ENCODE data around the gene CAPN6. TPM values are rescaled to one million over a fixed set of nuclear protein-coding genes. Genes with fewer than 3 reads are reported as not detected.

The CAPN6 gene
- total RNA-seq, 1 experiment from 2014 or later: not detected

DNA sequence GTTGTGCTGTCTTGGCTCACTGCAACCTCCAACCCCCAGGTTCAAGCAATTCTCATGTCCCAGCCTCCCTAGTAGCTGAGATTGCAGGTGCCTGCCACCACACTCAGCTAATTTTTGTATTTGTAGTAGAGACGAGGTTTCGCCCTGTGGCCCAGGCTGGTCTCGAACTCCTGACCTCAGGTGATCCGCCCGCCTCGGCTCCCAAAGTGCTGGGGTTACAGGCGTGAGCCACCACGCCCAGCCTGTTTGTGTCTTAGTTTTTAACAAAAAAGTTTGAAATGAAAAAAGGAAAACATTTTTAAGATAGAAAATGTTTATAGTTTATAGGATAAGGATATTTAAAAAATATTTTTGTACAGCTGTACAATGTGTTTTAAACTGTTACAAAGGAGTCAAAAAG lies 62.4 kb downstream of the CAPN6 start:
- ChIA-PET POLR2A (ENCODE audit: unreplicated experiment) (no interaction called here), CTCF (no interaction called here)
- Histone ChIP-seq H3K79me2 (ENCODE audit: low read depth) (no peaks in the 10 kb centered on the region), H3K4me3 (no peak overlapping the region), H3F3A (ENCODE audit: insufficient read depth, low read depth) (no peaks in the 10 kb centered on the region), H4K20me1 (ENCODE audit: insufficient read depth) (no peaks in the 10 kb centered on the region), H3K27me3 (ENCODE audit: insufficient read depth, low read depth) (peaks cover 5% of the 10 kb centered on the region; the same call in 1 of the 2 replicates), H3K9me2 (ENCODE audit: insufficient read depth) (no peaks in the 10 kb centered on the region), H3K9me3 (ENCODE audit: insufficient read depth, low read depth) (no peaks in the 10 kb centered on the region), H3K4me1 (replicated peaks; ENCODE audit: insufficient read depth) (no peaks in the 10 kb centered on the region), H3K27ac (no peak overlapping the region), H3K4me2 (no peak overlapping the region), H3K36me3 (ENCODE audit: low read depth) (no peaks in the 10 kb centered on the region), H2AFZ (no peak overlapping the region)
- intact Hi-C loops (cut with micrococcal nuclease; ENCODE audit: unreplicated experiment): no loop called here
- BruUV-seq (replicated peaks): no TSS peak
- TF ChIP-seq EZH2 (IDR thresholded peaks at IDR 0.05; ENCODE audit: low read depth) (no peak), CTCF (conservative IDR thresholded peaks at IDR 0.05) (no peak)
- no peak for DNase-seq

GRCh38 chrX:111200327-111200726 lies 70.0 kb downstream of the CAPN6 start:
- intact Hi-C loops (cut with micrococcal nuclease; ENCODE audit: unreplicated experiment): no loop called here
- H3K27ac ChIP-seq: no peak overlapping the region
- H3F3A ChIP-seq (ENCODE audit: insufficient read depth, low read depth): no peaks in the 10 kb centered on the region
- no peaks in the 10 kb centered on the region for H3K9me2 ChIP-seq (ENCODE audit: insufficient read depth)
- H4K20me1 ChIP-seq (ENCODE audit: insufficient read depth): no peaks in the 10 kb centered on the region
- ChIA-PET POLR2A (ENCODE audit: unreplicated experiment) (no interaction called here), CTCF (no interaction called here)
- no peak overlapping the region for H2AFZ ChIP-seq
- no peak overlapping the region for H3K4me2 ChIP-seq
- H3K4me3 ChIP-seq: no peak overlapping the region
- DNase-seq: no peak
- no peaks in the 10 kb centered on the region for H3K36me3 ChIP-seq (ENCODE audit: low read depth)
- BruUV-seq (replicated peaks): no TSS peak
- H3K27me3 ChIP-seq (ENCODE audit: insufficient read depth, low read depth): peaks cover 6% of the 10 kb centered on the region; the same call in 1 of the 2 replicates
- H3K4me1 ChIP-seq (replicated peaks; ENCODE audit: insufficient read depth): no peaks in the 10 kb centered on the region
- no peaks in the 10 kb centered on the region for H3K9me3 ChIP-seq (ENCODE audit: insufficient read depth, low read depth)
- no peaks in the 10 kb centered on the region for H3K79me2 ChIP-seq (ENCODE audit: low read depth)
- no peak for TF ChIP-seq CTCF (conservative IDR thresholded peaks at IDR 0.05)
- TF ChIP-seq EZH2 (IDR thresholded peaks at IDR 0.05; ENCODE audit: low read depth): no peak

DNA sequence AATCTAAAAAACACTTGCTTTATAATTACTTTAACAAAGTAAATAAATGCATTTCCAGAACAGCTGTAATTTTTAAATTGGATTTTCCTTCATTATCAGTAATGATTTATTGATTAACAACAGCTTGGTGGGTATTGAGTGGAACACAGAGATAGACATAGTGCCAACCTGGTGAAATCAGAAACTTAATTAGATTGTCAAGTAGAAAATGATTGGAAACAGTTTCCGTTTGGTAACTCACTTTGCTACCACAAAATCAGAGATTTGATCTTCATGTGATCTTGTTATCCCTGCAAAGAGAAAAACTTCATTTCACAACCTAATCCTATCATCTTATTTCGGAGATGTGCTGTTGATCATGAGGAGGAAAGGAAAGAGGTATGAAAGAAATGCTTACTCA lies 70.8 kb downstream of the CAPN6 start:
- Histone ChIP-seq H3K9me3 (ENCODE audit: insufficient read depth, low read depth) (no peaks in the 10 kb centered on the region), H3F3A (ENCODE audit: insufficient read depth, low read depth) (no peaks in the 10 kb centered on the region), H4K20me1 (ENCODE audit: insufficient read depth) (no peaks in the 10 kb centered on the region), H3K4me2 (no peak overlapping the region), H3K36me3 (ENCODE audit: low read depth) (no peaks in the 10 kb centered on the region), H3K27ac (no peak overlapping the region), H3K4me3 (no peak overlapping the region), H3K4me1 (replicated peaks; ENCODE audit: insufficient read depth) (no peaks in the 10 kb centered on the region), H3K9me2 (ENCODE audit: insufficient read depth) (no peaks in the 10 kb centered on the region), H3K27me3 (ENCODE audit: insufficient read depth, low read depth) (peaks cover 6% of the 10 kb centered on the region; the same call in 1 of the 2 replicates), H3K79me2 (ENCODE audit: low read depth) (no peaks in the 10 kb centered on the region), H2AFZ (no peak overlapping the region)
- TF ChIP-seq EZH2 (IDR thresholded peaks at IDR 0.05; ENCODE audit: low read depth) (no peak), CTCF (conservative IDR thresholded peaks at IDR 0.05) (no peak)
- no peak for DNase-seq
- ChIA-PET CTCF (no interaction called here), POLR2A (ENCODE audit: unreplicated experiment) (no interaction called here)
- intact Hi-C loops (cut with micrococcal nuclease; ENCODE audit: unreplicated experiment): no loop called here
- BruUV-seq (replicated peaks): no TSS peak

Other genes with a start within 250 kb of the CAPN6 start
- not detected in 2 replicates for gene PAK3, start 174.3 kb downstream of the CAPN6 start, total RNA-seq (2021)
- not detected in 2 replicates for gene DCX, start 141.7 kb upstream of the CAPN6 start, total RNA-seq (2021)
- not detected in 2 replicates for gene SERTM2, start 241.2 kb upstream of the CAPN6 start, total RNA-seq (2021)

All from PC-9 (cell line).